IPS DF 6.9 (cell line): ENCODE results near the gene NKX1-1.
"Not testable (repeated sequence)": the region's sequence is repeated elsewhere in the genome, so short reads cannot be mapped to it uniquely, and the experiment has no call there.

Experiments
- DNase-seq: peaks from one replicate; pipeline ENCODE4 v3.0.0-alpha.2; 2013; ENCODE audit warnings: low read depth, low spot score
- H3K27ac ChIP-seq: one replicate; pipeline ENCODE4 v1.5.1; 2013; ENCODE audit warnings: low read length, control low read depth
- H3K27me3 ChIP-seq: 2 replicates; pipeline ENCODE4 v1.6.1; 2013; ENCODE audit warnings: mild to moderate bottlenecking, low read length; ENCODE audit not compliant: control insufficient read depth, insufficient read depth
- H3K36me3 ChIP-seq: 2 replicates; pipeline ENCODE4 v1.6.1; 2013; ENCODE audit warnings: low read length; ENCODE audit not compliant: control insufficient read depth, insufficient read depth
- H3K4me1 ChIP-seq: 2 replicates; pipeline ENCODE4 v1.6.1; 2013; ENCODE audit warnings: low read length; ENCODE audit not compliant: control insufficient read depth, insufficient read depth
- H3K4me3 ChIP-seq: 2 replicates; pipeline ENCODE4 v1.5.1; 2013; ENCODE audit warnings: mild to moderate bottlenecking, low read length
- H3K9me3 ChIP-seq: 2 replicates; pipeline ENCODE4 v1.6.1; 2013; ENCODE audit warnings: low read length, inconsistent platforms; ENCODE audit not compliant: control insufficient read depth, insufficient read depth
- WGBS: extraction: QIAGEN DNeasy Blood & Tissue Kit; methylation state at CpG from one replicate; pipeline ENCODE4 v1.1.7; 2013; ENCODE audit warnings: mixed read lengths, missing lambda C conversion rate; ENCODE audit not compliant: insufficient read length, insufficient coverage; 5-methylcytosine and 5-hydroxymethylcytosine counted together

The NKX1-1 gene

GRCh38 chr4:1398681-1399507, 7.3 kb downstream of the NKX1-1 start:
- H3K9me3 ChIP-seq: no peaks in the 10 kb centered on the region; the same call in 1 of the 2 replicates
- WGBS: no CpG with 5 or more reads among the region's 22 CpGs
- H3K27ac ChIP-seq: no peak overlapping the region
- no peak for DNase-seq
- peaks cover 4% of the 10 kb centered on the region; the same call in 1 of the 2 replicates for H3K36me3 ChIP-seq
- peaks cover 2% of the 10 kb centered on the region; the same call in 1 of the 2 replicates for H3K4me1 ChIP-seq
- peaks cover 25% of the 10 kb centered on the region for H3K27me3 ChIP-seq
- H3K4me3 ChIP-seq: no peak overlapping the region

DNA sequence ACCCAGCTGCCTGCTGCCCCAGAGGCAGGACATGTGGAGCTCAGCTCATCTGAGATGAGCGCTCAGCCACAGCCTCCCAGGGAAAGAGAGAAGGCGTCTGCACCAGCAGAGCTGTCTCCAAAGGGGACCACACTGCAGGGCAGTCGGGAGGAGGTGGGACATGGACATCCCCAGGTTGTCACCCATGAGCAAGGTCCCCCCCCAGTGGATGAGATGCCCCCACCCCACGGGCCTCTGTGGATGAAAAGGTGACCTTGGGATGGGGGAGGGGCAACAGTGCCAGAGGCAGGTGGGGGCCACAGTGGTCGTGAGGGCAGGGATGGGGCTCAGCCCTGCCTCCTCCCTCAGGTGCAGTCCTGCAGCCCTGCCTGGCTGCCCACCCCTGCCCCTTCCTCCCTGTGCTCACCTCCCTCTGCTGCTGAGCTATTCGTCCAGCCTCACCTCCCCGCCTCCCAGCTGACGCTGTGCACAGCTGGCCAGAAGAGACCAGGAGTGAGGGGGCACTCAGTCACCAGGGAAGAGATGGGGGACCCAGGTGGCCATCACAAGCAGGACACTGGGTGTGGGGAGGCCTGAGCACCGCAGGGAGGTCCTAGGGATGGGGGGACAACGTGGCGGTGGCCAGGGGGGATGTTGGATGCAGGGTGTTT, 9.3 kb downstream of the NKX1-1 start:
- Histone ChIP-seq H3K36me3 (0 out of 2 replicates have a peak, but pooled peaks cover 4% of the 10 kb centered on the region), H3K9me3 (no peaks in the 10 kb centered on the region; the same call in 1 of the 2 replicates), H3K27ac (no peak overlapping the region), H3K27me3 (peaks cover 7% of the 10 kb centered on the region), H3K4me1 (no peaks in the 10 kb centered on the region), H3K4me3 (no peak overlapping the region)
- no peak for DNase-seq
- WGBS: no CpG with 5 or more reads among the region's 11 CpGs

DNA sequence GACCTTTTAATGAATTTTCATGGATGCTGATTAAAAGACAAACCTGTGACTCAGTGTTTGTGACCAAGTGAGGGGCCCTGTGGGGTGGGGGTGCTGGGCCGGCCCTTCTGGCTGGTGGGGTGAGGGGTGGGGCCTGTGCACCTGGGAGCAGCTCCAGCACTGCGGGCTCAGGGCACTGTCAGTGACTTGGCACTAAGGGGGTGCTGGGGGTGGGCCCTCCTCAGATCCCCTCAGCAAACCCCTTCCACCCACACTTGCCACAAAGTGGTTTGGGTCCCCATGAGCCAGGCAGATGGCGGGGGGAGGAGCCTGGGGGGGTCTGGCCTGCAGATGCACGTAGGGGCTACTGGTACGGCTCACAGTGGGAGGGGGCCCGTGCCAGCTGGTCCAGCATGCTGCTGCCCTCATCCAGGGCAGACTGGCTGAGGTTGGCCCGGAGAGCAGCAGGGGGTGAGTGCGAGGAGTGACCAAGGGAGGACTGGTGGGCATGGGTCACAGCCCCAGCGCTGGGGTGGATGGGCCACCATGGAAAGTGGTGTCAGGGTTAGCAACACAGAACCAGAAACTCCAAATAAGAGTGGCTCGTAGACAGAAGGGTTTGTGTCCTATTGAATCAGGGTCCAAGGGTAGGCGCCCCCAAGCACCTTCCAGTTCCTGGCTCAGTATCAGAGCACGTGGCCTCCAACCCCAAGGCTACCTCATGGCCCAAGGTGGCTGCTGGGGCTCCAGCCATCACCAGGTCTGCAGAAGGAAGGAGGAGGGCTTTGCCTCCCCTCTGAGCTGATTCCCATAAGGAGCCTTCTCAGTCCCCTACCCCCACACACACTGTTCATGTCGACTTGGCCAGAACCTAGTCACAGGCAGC, 10.1 kb downstream of the NKX1-1 start:
- no peaks in the 10 kb centered on the region; the same call in 1 of the 2 replicates for H3K9me3 ChIP-seq
- H3K27me3 ChIP-seq: no peaks in the 10 kb centered on the region; the same call in 1 of the 2 replicates
- DNase-seq: no peak
- H3K36me3 ChIP-seq: 0 out of 2 replicates have a peak, but pooled peaks cover 4% of the 10 kb centered on the region
- no CpG with 5 or more reads among the region's 13 CpGs for WGBS
- no peaks in the 10 kb centered on the region for H3K4me1 ChIP-seq
- H3K4me3 ChIP-seq: no peak overlapping the region
- no peak overlapping the region for H3K27ac ChIP-seq

- not testable (repeated sequence) for DNase-seq, H3K9me3 ChIP-seq, H3K27ac ChIP-seq, H3K36me3 ChIP-seq, H3K4me1 ChIP-seq, H3K27me3 ChIP-seq, H3K4me3 ChIP-seq
- WGBS: no CpG with 5 or more reads among the region's 26 CpGs
Observed at GRCh38 chr4:1395389-1395820, 10.8 kb downstream of the NKX1-1 start.

GRCh38 chr4:1394554-1395388, 11.5 kb downstream of the NKX1-1 start:
- not testable (repeated sequence) for H3K4me1 ChIP-seq, H3K27ac ChIP-seq, DNase-seq, H3K36me3 ChIP-seq, H3K4me3 ChIP-seq, H3K9me3 ChIP-seq, H3K27me3 ChIP-seq
- WGBS: no CpG with 5 or more reads among the region's 63 CpGs

- no peaks in the 10 kb centered on the region for H3K4me1 ChIP-seq
- H3K4me3 ChIP-seq: no peak overlapping the region
- no peak overlapping the region for H3K27ac ChIP-seq
- no peaks in the 10 kb centered on the region; the same call in 1 of the 2 replicates for H3K9me3 ChIP-seq
- no peak for DNase-seq
- H3K36me3 ChIP-seq: 0 out of 2 replicates have a peak, but pooled peaks cover 4% of the 10 kb centered on the region
- no peaks in the 10 kb centered on the region for H3K27me3 ChIP-seq
- no CpG with 5 or more reads among the region's 10 CpGs for WGBS
Observed at GRCh38 chr4:1393866-1394265, 12.4 kb downstream of the NKX1-1 start.

- not testable (repeated sequence) for H3K9me3 ChIP-seq, DNase-seq, H3K4me3 ChIP-seq, H3K27me3 ChIP-seq, H3K27ac ChIP-seq, H3K36me3 ChIP-seq, H3K4me1 ChIP-seq
- no CpG with 5 or more reads among the region's 5 CpGs for WGBS
Observed at GRCh38 chr4:1393363-1393762, 12.9 kb downstream of the NKX1-1 start.

GRCh38 chr4:1385373-1386340, 20.6 kb downstream of the NKX1-1 start:
- Histone ChIP-seq H3K4me3 (no peak overlapping the region), H3K36me3 (peaks cover 11% of the 10 kb centered on the region), H3K27me3 (no peaks in the 10 kb centered on the region), H3K27ac (no peak overlapping the region), H3K9me3 (no peaks in the 10 kb centered on the region), H3K4me1 (no peaks in the 10 kb centered on the region)
- DNase-seq: no peak
- no CpG with 5 or more reads among the region's 44 CpGs for WGBS
